HG03139 (cell line): Measurements from ENCODE around the gene ORC5.

ENCODE experiments used
- ATAC-seq: cut with Tn5 transposase; IDR thresholded peaks from one replicate; pipeline ENCODE4 v1.9.1; 2021; ENCODE audit not compliant: unreplicated experiment

Gene ORC5

GRCh38 chr7:104130726-104131125 lies 77.1 kb downstream of the ORC5 start:
- no peak for ATAC-seq

DNA sequence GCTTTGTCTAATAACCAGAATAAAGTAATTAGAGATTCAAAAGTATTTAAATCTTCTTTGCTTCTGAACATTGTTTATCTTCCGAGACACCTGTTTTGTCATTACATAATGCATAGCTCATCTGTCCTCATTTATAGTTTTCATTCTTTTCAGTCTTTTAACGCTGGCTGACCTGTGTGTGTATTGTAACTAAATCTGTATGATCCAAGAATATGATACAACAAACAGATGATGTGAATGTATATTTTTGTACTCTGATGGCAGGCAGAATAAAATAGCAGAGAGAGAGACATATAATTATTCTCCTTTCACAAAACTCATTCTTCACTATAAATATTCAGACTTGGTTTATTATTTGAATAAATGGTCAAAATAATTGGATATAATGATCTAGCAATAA lies 80.6 kb downstream of the ORC5 start:
- ATAC-seq = no peak

- ATAC-seq = no peak
These were observed 81.4 kb downstream of the ORC5 start for GRCh38 chr7:104126411-104126841.

- no peak for ATAC-seq
These were observed 82.8 kb downstream of the ORC5 start for GRCh38 chr7:104124893-104125477.

DNA sequence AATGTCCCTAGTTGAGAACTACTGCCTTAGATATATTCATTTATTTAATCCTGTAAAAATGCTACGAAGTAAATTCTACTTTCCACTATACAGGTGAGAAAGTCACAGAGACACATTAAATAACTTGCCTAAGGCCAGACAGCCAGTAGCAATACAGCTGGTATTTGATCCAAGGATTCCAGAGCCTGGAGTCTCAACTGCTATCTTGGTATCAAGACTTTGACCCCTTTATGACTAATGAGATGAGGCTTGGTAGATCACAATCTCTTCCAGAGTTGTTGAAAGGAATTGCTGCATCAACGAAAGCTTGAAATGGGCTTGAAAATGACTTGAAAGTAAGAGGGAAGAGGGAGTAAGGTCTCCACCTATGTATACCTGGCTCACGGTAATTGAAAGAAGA lies 83.3 kb downstream of the ORC5 start:
- no peak for ATAC-seq

- no peak for ATAC-seq
These were observed 84.0 kb downstream of the ORC5 start for GRCh38 chr7:104123786-104124185.

DNA sequence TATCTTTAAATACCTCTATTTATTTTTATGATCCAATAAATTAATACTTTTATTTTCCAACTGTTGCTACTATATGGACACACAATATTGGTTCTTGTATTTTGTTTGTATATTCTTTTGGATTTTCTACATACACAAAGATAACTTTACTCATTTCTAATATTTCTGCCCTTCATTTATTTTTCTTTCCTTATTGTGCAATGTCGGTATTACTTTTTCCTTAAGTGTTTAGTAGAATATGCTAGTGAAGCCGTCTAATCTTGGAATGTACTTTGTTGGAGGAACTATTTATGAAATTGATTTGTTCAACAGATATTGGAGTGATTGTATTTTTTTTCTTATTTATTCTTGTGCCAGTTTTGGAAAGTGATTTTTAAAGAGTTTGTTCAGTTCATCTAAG lies 94.0 kb downstream of the ORC5 start:
- ATAC-seq = no peak

DNA sequence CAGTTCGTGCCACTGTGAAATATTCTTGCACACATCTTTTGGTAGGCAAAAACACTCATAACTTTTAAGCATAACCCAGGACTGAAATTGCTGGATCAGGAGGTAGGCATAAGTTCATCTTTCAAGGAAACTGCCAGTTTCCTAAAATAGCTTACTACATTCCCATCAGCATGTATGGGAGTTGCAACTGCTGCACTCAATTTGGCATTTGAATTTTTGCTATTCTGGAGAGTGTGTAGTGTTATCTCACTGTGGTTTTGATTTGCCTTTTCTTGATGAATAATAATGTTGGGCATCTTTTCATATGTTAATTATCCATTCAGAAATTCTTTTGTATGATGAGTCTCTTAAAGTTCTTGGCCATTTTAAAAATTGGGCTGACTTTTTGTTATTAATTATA lies 95.2 kb downstream of the ORC5 start:
- no peak for ATAC-seq

DNA sequence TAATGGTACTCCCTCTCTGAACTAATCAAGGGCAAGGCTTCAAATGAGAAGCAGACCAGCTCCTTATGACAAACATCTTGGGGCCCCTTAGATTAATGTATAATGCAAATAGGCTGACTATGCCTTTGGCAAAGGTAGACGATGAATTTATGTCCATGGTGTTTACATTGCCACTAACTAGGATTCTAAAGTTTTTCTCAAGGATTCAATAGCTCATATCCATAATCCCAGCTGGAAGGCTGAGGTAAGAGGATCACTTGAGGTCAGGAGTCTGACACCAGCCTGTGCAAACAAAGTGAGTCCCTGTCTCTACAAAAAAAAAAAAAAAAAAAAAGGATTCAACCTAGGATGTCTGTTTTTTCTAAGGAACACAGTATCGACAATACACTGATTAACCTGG lies 96.5 kb downstream of the ORC5 start:
- ATAC-seq = no peak

DNA sequence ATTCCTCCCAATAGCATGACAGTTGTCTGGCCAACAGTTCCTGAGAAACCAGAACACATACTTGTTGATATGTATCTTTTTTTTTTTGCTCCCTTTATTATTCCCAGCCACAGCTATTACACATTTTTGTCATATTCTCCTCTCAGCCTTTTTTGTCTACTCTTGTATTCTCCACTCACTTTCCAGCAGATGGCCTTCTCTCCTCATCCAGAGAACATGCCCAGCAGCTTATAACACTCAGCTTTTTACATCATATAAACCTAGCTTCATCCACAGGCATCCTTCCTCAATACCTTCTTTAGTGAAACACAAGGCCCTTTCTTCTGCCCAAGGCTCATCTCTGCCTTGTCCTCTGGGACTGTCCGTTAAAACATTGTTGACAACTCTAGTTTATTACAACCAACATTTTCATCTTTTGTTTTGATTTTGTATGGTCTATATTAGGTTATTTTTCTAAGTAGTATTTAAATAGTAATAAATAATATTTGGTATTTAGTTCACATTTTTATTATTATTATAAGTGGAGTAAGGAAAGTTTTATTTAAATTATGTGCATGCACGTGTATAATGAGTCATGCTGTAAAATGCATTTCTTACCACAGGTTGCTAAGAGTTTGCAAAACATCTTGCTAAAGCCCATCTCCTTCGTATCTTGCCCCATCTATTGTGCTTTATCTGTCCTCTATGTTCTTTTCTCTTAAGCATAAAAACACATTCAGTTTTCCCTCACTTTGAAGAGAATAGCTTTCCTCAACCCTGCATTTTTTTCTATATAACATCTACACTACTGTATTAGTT lies 101.5 kb downstream of the ORC5 start:
- ATAC-seq = no peak

DNA sequence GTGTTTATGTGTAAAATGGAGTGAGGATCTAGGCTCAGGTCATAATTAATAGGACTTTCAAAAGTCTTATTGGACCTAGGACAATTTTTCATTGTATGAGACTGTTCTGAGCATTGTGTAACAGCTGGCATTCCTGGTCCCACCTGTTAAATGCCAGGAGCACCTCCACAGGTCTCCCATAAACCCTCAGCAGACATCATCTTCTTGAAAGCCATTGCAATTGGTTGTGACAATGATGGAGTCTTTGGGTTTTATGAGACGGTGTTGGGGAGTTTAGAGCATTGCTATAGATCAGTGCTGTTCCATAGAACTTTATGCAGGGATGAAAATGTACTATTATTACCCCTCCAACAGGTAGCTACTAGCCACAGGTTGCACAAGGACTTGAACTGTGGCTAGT lies 108.9 kb downstream of the ORC5 start:
- no peak for ATAC-seq

- no peak for ATAC-seq
These were observed 111.1 kb downstream of the ORC5 start for GRCh38 chr7:104096683-104097082.

GRCh38 chr7:104093127-104093526 lies 114.7 kb downstream of the ORC5 start:
- no peak for ATAC-seq

DNA sequence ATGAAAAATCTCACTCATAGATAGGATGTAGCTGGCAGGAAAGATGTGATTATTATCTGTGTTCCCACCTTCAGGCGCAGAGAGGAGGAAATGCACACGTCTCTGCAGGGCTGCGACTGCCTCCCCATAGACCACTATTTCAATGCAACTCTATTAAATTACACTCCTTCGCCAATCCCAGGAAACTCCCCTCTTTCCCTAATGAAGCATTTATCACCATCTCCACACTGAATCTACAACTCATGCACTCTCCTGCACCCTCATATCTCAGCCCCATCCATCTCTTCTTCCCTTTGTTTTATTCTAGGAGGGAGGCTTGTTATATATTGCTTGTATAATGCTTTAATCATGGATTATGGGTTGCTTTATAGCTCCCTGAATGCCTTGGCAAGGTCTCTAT lies 116.6 kb downstream of the ORC5 start:
- no peak for ATAC-seq

GRCh38 chr7:104089612-104090011 lies 118.2 kb downstream of the ORC5 start:
- ATAC-seq = no peak

- ATAC-seq = no peak
These were observed 118.8 kb downstream of the ORC5 start for GRCh38 chr7:104089061-104089460.
